GM12874 (cell line): ENCODE measurements around the gene ZNF740.

Experiments used
- CTCF ChIP-seq: IDR thresholded peaks from 2 replicates; pipeline ENCODE4 v1.5.1; 2011; ENCODE audit warnings: low read depth, mild to moderate bottlenecking, control low read depth, low read length, moderate library complexity; ENCODE audit not compliant: insufficient read depth

ZNF740 gene

GRCh38 chr12:53224061-53224896 lies 43.8 kb downstream of the ZNF740 start:
- peak; percentile 12; the same call in 1 of the 2 replicates for TF ChIP-seq CTCF

- TF ChIP-seq CTCF = no peak
These were observed 44.5 kb downstream of the ZNF740 start for GRCh38 chr12:53224897-53225634.

- no peak for TF ChIP-seq CTCF
These were observed 45.3 kb downstream of the ZNF740 start for GRCh38 chr12:53225635-53226424.

GRCh38 chr12:53226815-53227214 lies 46.3 kb downstream of the ZNF740 start:
- TF ChIP-seq CTCF = no peak

DNA sequence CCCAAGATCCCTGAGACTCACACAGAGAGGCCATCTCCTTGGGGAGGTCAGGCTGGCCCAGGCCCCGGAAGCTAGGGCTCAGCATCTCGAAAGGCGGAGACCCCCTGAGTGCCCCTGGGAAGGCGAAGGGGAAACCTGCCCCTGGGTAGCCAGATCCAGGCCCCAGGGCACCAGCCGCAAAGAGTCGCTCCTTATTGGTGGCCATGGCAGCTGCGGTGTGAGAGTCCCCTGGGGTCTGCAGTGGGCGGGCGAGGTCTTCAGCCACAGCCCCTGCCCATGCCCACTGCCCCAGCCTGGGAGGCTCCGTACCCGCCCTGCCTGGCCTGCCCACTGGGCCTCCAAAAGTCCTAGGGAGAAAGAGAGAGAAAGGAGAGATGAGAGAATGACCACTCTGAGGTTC lies 46.8 kb downstream of the ZNF740 start:
- no peak for TF ChIP-seq CTCF

DNA sequence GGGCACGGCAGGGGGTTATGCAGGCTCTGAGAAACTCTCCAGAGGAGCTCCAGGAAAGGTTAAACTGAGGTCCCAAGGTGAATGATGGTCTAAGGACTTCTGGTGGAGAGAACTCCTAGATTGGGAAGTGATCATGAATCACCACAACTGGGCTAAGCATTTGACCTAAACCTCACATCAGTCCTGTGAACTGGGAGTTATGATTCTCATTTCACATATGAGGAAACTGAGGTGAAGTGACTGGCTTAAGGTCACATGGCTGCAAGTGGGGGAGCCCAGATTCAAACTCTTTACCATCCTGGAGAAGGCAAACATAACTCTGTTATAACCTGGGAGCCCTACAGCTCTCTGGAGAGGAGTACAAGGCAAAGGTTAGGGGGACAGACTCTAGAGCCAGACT lies 47.3 kb downstream of the ZNF740 start:
- no peak for TF ChIP-seq CTCF

- no peak for TF ChIP-seq CTCF
These were observed 48.9 kb downstream of the ZNF740 start for GRCh38 chr12:53229454-53229853.
